ENCODE data around the gene PIEZO2.

DNA sequence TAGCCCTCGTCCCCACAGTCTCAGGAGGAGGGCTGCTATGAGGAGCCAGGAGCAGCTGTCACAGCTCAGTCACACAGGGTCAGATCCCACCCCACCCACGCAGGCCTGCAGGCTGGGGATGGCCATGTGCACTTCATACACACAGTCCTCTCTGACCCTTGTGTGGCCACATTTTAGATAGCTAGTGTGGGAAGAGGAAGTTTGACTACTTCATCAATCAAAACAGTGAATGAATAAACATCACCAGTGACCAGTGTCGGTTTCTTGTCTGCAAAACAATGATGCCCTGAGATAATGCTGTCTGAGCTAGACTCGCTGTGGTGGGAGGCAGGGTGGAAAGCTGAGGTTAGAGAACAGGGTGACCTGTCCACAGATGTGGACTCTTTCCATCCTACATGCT lies 107.1 kb downstream of the PIEZO2 start:
- TF ChIP-seq YY1 (tag by site-specific recombination; IDR thresholded peaks at IDR 0.05) (no peak), ZNF449 (tag by site-specific recombination; IDR thresholded peaks at IDR 0.05) (no peak), MYNN (tag by site-specific recombination; IDR thresholded peaks at IDR 0.05; ENCODE audit: borderline replicate concordance) (no peak), CTCF (tag by site-specific recombination; IDR thresholded peaks at IDR 0.05) (no peak), ZSCAN5A (tag by site-specific recombination; IDR thresholded peaks at IDR 0.05) (no peak), ZNF768 (tag by site-specific recombination; IDR thresholded peaks at IDR 0.05) (no peak), ZNF202 (tag by site-specific recombination; IDR thresholded peaks at IDR 0.05; ENCODE audit: borderline replicate concordance) (no peak), ZNF184 (tag by site-specific recombination; IDR thresholded peaks at IDR 0.05) (no peak), HOXA7 (CRISPR knock-in tag; IDR thresholded peaks at IDR 0.05; ENCODE audit: borderline replicate concordance) (no peak)
